SK-N-SH treated with all-trans-retinoic acid at 6 μM for 48 hours (cell line): Measurements from ENCODE around the gene BRD3.

ENCODE experiments used
- ATAC-seq: fragments of 200-7000 bp; cut with Tn5 transposase; 3 replicates; pipeline ENCODE4 v1.9.1; 2020; ENCODE audit warnings: mild to moderate bottlenecking, moderate library complexity
- ARNTL ChIP-seq: fragments of 450-650 bp; formaldehyde crosslinking; IDR thresholded peaks from 2 replicates; pipeline ENCODE4 v1.5.0; 2020; ENCODE audit warnings: low read depth, mild to moderate bottlenecking, moderate library complexity, borderline replicate concordance
- BACH2 ChIP-seq: fragments of 250-450 bp; sonication (Bioruptor Pico); IDR thresholded peaks from 2 replicates; pipeline ENCODE4 v1.9.0; 2021; ENCODE audit warnings: mild to moderate bottlenecking, borderline replicate concordance
- CSDC2 ChIP-seq: fragments of 250-450 bp; sonication (Bioruptor Pico); IDR thresholded peaks from 2 replicates; pipeline ENCODE4 v1.5.0; 2020; ENCODE audit warnings: mild to moderate bottlenecking, moderate library complexity
- ESRRG ChIP-seq: fragments of 250-450 bp; sonication (Bioruptor Pico); IDR thresholded peaks from 2 replicates; pipeline ENCODE4 v1.6.1; 2021; ENCODE audit warnings: mild to moderate bottlenecking
- GLIS3 ChIP-seq: fragments of 250-450 bp; sonication (Bioruptor Pico); IDR thresholded peaks from 2 replicates; pipeline ENCODE4 v1.5.0; 2020; ENCODE audit warnings: mild to moderate bottlenecking, moderate library complexity
- ISL1 ChIP-seq: fragments of 250-450 bp; sonication (Bioruptor Pico); IDR thresholded peaks from 2 replicates; pipeline ENCODE4 v2.1.2; 2022; ENCODE audit warnings: mild to moderate bottlenecking, moderate library complexity
- OSR1 ChIP-seq: fragments of 250-450 bp; sonication (Bioruptor Pico); IDR thresholded peaks from 2 replicates; pipeline ENCODE4 v1.8.0; 2022; ENCODE audit warnings: moderate library complexity, mild to moderate bottlenecking, inconsistent platforms
- PPARA ChIP-seq: fragments of 250-450 bp; sonication (Bioruptor Pico); IDR thresholded peaks from 2 replicates; pipeline ENCODE4 v1.5.0; 2020; ENCODE audit warnings: mild to moderate bottlenecking, borderline replicate concordance
- RARB ChIP-seq: fragments of 250-450 bp; sonication (Bioruptor Pico); IDR thresholded peaks from 2 replicates; pipeline ENCODE4 v1.8.0; 2021; ENCODE audit warnings: mild to moderate bottlenecking, moderate library complexity
- SNAI2 ChIP-seq: fragments of 250-450 bp; sonication (Bioruptor Pico); IDR thresholded peaks from 2 replicates; pipeline ENCODE4 v1.5.0; 2020; ENCODE audit warnings: mild to moderate bottlenecking, moderate library complexity
- TCF4 ChIP-seq: fragments of 250-450 bp; sonication (Bioruptor Pico); IDR thresholded peaks from 2 replicates; pipeline ENCODE4 v1.8.0; 2021; ENCODE audit warnings: mild to moderate bottlenecking, moderate library complexity, borderline replicate concordance
- TOX ChIP-seq: fragments of 250-450 bp; sonication (Bioruptor Pico); IDR thresholded peaks from 2 replicates; pipeline ENCODE4 v1.8.0; 2021; ENCODE audit warnings: mild to moderate bottlenecking, moderate library complexity, borderline replicate concordance
- ZC3H10 ChIP-seq: fragments of 250-450 bp; sonication (Bioruptor Pico); IDR thresholded peaks from 2 replicates; pipeline ENCODE4 v1.5.1; 2021; ENCODE audit warnings: mild to moderate bottlenecking, moderate library complexity
- ZFP30 ChIP-seq: fragments of 450-650 bp; formaldehyde crosslinking; IDR thresholded peaks from 2 replicates; pipeline ENCODE4 v1.5.0; 2022; ENCODE audit warnings: mild to moderate bottlenecking, moderate library complexity
- ZNF565 ChIP-seq: fragments of 450-650 bp; formaldehyde crosslinking; conservative IDR thresholded peaks from 2 replicates; pipeline ENCODE4 v1.5.0; 2020; ENCODE audit warnings: low read depth, mild to moderate bottlenecking, moderate library complexity
- ZNF70 ChIP-seq: fragments of 450-650 bp; formaldehyde crosslinking; IDR thresholded peaks from 2 replicates; pipeline ENCODE4 v1.5.0; 2020; ENCODE audit warnings: mild to moderate bottlenecking, moderate library complexity
- ZNF8 ChIP-seq: fragments of 450-650 bp; formaldehyde crosslinking; IDR thresholded peaks from 2 replicates; pipeline ENCODE4 v1.5.0; 2020; ENCODE audit warnings: mild to moderate bottlenecking, moderate library complexity
- TF ChIP-seq, protein P1 (sequence below): fragments of 250-450 bp; sonication (Bioruptor Pico); IDR thresholded peaks from 2 replicates; pipeline ENCODE4 v1.5.1; 2020; ENCODE audit warnings: low read depth, mild to moderate bottlenecking, moderate library complexity
- TF ChIP-seq, protein P2 (sequence below): fragments of 250-450 bp; sonication (Bioruptor Pico); IDR thresholded peaks from 2 replicates; pipeline ENCODE4 v1.5.1; 2021; ENCODE audit warnings: mild to moderate bottlenecking, moderate library complexity
- TF ChIP-seq, protein P3 (sequence below): fragments of 250-450 bp; sonication (Bioruptor Pico); IDR thresholded peaks from 2 replicates; pipeline ENCODE4 v1.8.0; 2020; ENCODE audit warnings: mild to moderate bottlenecking, moderate library complexity, borderline replicate concordance
- TF ChIP-seq, protein P4 (sequence below): fragments of 250-450 bp; sonication (Bioruptor Pico); IDR thresholded peaks from 2 replicates; pipeline ENCODE4 v1.8.0; 2021; ENCODE audit warnings: low read depth, mild to moderate bottlenecking, moderate library complexity, borderline replicate concordance
- TF ChIP-seq, protein P5 (sequence below): fragments of 250-450 bp; sonication (Bioruptor Pico); IDR thresholded peaks from 2 replicates; pipeline ENCODE4 v1.5.0; 2020; ENCODE audit warnings: mild to moderate bottlenecking, moderate library complexity

BRD3 gene

DNA sequence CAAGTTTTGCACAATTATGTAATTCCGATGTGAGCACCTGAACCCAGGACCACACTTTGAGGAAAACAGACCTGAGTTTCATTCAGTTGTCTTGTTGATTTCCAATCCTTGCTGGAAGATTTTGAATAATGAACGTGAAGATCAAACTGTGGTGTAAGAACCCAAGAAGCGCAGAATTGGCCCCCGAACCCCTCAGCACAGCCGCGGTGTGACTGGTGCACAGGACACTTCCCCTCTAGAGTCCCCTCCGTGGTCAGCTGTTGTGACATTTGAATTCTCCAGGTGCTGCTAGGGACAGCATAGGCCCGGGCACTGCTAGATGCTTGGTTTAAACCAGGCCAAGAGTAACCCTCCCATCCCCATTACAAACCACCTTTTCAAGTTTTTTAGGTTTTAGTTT lies 40.8 kb downstream of the BRD3 start (continued):
- TF ChIP-seq, protein P1, sequence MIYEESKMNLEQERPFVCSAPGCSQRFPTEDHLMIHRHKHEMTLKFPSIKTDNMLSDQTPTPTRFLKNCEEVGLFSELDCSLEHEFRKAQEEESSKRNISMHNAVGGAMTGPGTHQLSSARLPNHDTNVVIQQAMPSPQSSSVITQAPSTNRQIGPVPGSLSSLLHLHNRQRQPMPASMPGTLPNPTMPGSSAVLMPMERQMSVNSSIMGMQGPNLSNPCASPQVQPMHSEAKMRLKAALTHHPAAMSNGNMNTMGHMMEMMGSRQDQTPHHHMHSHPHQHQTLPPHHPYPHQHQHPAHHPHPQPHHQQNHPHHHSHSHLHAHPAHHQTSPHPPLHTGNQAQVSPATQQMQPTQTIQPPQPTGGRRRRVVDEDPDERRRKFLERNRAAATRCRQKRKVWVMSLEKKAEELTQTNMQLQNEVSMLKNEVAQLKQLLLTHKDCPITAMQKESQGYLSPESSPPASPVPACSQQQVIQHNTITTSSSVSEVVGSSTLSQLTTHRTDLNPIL (CRISPR knock-in tag), result no peak
- TF ChIP-seq OSR1 (no peak), ZFP30 (CRISPR knock-in tag) (no peak)

DNA sequence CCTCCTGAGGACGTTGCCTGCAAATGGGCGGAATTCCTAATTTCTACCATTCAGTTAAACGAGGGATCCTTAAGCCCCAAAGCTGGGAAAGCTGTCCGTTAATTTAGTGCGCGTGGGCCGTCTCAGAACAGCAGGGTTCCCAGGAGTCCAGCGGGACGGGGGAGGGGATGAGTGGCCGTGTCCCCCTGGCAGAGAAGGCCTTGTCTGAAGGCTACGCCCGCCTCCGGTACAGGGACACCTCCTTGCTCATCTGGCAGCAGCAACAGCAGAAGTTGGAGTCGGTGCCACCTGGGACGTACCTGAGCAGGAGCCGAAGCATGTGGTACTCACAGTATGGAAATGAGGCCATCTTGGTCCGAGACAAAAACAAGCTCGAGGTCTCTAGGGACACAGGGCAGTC lies 41.2 kb downstream of the BRD3 start:
- TF ChIP-seq SNAI2 (CRISPR knock-in tag) (no peak), ESRRG (CRISPR knock-in tag) (no peak), ZNF8 (CRISPR knock-in tag) (no peak), RARB (no peak), ZNF70 (CRISPR knock-in tag) (no peak), ZNF565 (CRISPR knock-in tag) (no peak), TOX (no peak), ZFP30 (CRISPR knock-in tag) (no peak), TCF4 (CRISPR knock-in tag) (no peak), PPARA (no peak), OSR1 (no peak), BACH2 (CRISPR knock-in tag) (no peak), ZC3H10 (CRISPR knock-in tag) (no peak)
- TF ChIP-seq, protein P2, sequence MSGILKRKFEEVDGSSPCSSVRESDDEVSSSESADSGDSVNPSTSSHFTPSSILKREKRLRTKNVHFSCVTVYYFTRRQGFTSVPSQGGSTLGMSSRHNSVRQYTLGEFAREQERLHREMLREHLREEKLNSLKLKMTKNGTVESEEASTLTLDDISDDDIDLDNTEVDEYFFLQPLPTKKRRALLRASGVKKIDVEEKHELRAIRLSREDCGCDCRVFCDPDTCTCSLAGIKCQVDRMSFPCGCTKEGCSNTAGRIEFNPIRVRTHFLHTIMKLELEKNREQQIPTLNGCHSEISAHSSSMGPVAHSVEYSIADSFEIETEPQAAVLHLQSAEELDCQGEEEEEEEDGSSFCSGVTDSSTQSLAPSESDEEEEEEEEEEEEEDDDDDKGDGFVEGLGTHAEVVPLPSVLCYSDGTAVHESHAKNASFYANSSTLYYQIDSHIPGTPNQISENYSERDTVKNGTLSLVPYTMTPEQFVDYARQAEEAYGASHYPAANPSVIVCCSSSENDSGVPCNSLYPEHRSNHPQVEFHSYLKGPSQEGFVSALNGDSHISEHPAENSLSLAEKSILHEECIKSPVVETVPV, result no peak
- TF ChIP-seq, protein P3, sequence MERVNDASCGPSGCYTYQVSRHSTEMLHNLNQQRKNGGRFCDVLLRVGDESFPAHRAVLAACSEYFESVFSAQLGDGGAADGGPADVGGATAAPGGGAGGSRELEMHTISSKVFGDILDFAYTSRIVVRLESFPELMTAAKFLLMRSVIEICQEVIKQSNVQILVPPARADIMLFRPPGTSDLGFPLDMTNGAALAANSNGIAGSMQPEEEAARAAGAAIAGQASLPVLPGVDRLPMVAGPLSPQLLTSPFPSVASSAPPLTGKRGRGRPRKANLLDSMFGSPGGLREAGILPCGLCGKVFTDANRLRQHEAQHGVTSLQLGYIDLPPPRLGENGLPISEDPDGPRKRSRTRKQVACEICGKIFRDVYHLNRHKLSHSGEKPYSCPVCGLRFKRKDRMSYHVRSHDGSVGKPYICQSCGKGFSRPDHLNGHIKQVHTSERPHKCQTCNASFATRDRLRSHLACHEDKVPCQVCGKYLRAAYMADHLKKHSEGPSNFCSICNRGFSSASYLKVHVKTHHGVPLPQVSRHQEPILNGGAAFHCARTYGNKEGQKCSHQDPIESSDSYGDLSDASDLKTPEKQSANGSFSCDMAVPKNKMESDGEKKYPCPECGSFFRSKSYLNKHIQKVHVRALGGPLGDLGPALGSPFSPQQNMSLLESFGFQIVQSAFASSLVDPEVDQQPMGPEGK (CRISPR knock-in tag), result no peak
- TF ChIP-seq, protein P1 (CRISPR knock-in tag), result no peak
- ATAC-seq, result no peak

DNA sequence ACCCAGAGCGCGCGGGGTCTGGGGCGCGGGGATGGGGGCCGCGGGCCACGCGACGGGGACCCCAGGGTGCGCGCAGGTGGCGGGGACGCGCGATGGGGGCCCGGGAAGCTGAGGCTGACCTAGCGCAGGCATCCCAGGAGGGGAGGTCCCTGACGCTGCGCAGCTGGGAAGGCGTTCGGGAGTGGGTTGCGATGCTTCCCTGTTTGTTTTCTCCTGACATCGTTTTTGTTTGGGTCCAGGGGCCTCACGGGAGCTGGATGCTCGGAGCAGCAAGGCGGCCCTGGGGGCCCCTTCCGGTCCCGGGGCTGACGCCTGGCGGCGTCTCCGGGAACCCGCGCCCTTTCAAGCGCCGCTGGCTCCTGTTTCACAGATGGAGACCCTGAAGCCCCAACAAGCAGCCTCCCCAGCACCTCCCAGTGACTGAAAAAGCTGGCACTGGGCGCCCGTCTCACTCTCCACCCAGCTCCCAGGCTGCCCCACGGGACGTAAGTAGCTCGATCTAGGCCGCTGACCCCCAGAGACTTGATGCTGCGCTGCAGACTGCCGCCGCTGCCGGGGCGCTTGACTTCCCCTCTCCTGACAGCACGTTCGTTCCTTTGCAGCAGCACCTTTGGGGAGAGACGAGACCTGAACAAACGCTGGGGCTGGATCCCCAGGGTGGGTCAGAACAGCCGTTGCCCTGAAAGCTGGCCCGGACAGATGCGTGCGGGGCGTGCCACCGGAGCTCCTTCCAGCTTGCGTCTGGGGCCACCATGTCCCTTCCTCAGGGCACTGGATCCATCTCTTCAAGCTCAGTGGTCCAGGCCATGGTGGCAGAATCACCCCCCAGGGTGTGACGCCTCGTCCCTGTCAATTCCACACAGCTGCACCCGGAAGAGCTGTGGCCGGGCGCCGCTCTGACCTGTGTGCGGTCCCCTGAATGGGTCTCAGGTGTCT lies 42.0 kb downstream of the BRD3 start:
- ATAC-seq, result peak; percentile 53
- TF ChIP-seq ARNTL (CRISPR knock-in tag) (no peak), CSDC2 (CRISPR knock-in tag) (no peak), ZNF70 (CRISPR knock-in tag) (no peak), ZNF8 (CRISPR knock-in tag) (no peak), ISL1 (CRISPR knock-in tag) (no peak), PPARA (no peak), GLIS3 (CRISPR knock-in tag) (no peak), ZNF565 (CRISPR knock-in tag) (no peak)
- TF ChIP-seq, protein P4, sequence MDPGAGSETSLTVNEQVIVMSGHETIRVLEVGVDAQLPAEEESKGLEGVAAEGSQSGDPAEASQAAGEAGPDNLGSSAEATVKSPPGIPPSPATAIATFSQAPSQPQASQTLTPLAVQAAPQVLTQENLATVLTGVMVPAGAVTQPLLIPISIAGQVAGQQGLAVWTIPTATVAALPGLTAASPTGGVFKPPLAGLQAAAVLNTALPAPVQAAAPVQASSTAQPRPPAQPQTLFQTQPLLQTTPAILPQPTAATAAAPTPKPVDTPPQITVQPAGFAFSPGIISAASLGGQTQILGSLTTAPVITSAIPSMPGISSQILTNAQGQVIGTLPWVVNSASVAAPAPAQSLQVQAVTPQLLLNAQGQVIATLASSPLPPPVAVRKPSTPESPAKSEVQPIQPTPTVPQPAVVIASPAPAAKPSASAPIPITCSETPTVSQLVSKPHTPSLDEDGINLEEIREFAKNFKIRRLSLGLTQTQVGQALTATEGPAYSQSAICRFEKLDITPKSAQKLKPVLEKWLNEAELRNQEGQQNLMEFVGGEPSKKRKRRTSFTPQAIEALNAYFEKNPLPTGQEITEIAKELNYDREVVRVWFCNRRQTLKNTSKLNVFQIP (CRISPR knock-in tag), result no peak
- TF ChIP-seq, protein P5, sequence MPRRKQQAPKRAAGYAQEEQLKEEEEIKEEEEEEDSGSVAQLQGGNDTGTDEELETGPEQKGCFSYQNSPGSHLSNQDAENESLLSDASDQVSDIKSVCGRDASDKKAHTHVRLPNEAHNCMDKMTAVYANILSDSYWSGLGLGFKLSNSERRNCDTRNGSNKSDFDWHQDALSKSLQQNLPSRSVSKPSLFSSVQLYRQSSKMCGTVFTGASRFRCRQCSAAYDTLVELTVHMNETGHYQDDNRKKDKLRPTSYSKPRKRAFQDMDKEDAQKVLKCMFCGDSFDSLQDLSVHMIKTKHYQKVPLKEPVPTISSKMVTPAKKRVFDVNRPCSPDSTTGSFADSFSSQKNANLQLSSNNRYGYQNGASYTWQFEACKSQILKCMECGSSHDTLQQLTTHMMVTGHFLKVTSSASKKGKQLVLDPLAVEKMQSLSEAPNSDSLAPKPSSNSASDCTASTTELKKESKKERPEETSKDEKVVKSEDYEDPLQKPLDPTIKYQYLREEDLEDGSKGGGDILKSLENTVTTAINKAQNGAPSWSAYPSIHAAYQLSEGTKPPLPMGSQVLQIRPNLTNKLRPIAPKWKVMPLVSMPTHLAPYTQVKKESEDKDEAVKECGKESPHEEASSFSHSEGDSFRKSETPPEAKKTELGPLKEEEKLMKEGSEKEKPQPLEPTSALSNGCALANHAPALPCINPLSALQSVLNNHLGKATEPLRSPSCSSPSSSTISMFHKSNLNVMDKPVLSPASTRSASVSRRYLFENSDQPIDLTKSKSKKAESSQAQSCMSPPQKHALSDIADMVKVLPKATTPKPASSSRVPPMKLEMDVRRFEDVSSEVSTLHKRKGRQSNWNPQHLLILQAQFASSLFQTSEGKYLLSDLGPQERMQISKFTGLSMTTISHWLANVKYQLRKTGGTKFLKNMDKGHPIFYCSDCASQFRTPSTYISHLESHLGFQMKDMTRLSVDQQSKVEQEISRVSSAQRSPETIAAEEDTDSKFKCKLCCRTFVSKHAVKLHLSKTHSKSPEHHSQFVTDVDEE (CRISPR knock-in tag), result no peak
